ENCODE data around the gene GOSR1.

Gene GOSR1

GRCh38 chr17:30495586-30495985 lies 18.4 kb downstream of the GOSR1 start:
- TF ChIP-seq, protein P1, sequence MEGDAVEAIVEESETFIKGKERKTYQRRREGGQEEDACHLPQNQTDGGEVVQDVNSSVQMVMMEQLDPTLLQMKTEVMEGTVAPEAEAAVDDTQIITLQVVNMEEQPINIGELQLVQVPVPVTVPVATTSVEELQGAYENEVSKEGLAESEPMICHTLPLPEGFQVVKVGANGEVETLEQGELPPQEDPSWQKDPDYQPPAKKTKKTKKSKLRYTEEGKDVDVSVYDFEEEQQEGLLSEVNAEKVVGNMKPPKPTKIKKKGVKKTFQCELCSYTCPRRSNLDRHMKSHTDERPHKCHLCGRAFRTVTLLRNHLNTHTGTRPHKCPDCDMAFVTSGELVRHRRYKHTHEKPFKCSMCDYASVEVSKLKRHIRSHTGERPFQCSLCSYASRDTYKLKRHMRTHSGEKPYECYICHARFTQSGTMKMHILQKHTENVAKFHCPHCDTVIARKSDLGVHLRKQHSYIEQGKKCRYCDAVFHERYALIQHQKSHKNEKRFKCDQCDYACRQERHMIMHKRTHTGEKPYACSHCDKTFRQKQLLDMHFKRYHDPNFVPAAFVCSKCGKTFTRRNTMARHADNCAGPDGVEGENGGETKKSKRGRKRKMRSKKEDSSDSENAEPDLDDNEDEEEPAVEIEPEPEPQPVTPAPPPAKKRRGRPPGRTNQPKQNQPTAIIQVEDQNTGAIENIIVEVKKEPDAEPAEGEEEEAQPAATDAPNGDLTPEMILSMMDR (IDR thresholded peaks at IDR 0.05; ENCODE audit: extremely low read depth, insufficient read depth, missing control alignments), result no peak
- in situ Hi-C loops (cut with MboI; ENCODE audit: low pct_unique_long_range_greater_than_20kb, low sequenced_read_pairs, unreplicated experiment), result loop anchor here (25.0 kb wide), 1 partner anchor 342 kb away; the partner anchor contains the start of gene ATAD5
- DNase-seq (ENCODE audit: low spot score), result no peak

GRCh38 chr17:30503558-30503957 lies 26.4 kb downstream of the GOSR1 start:
- DNase-seq (ENCODE audit: low spot score), result no peak
- TF ChIP-seq, protein P1 (IDR thresholded peaks at IDR 0.05; ENCODE audit: extremely low read depth, insufficient read depth, missing control alignments), result no peak
- in situ Hi-C loops (cut with MboI; ENCODE audit: low pct_unique_long_range_greater_than_20kb, low sequenced_read_pairs, unreplicated experiment), result no loop called here

GRCh38 chr17:30505868-30506417 lies 28.7 kb downstream of the GOSR1 start:
- in situ Hi-C loops (cut with MboI; ENCODE audit: low pct_unique_long_range_greater_than_20kb, low sequenced_read_pairs, unreplicated experiment), result no loop called here
- TF ChIP-seq, protein P1 (IDR thresholded peaks at IDR 0.05; ENCODE audit: extremely low read depth, insufficient read depth, missing control alignments), result no peak
- no peak for DNase-seq (ENCODE audit: low spot score)

DNA sequence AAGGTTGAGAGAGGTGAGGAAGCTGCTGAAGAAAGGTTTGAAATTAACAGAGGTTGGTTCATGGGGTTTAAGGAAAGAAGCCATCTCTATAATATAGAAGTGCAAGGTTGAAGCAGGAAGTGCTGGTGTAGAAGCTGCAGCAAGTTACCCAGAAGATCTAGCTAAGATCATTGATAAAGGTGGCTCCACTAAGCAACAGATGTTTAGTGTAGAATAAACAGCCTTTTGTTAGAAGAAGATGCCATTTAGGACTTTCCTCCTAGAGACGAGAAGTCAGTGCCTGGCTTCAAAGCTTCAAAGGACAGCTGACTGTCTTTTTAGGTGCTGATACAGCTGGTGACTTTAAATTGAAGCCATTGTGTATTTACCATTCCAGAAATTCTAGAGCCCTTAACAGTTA lies 29.3 kb downstream of the GOSR1 start:
- TF ChIP-seq, protein P1 (IDR thresholded peaks at IDR 0.05; ENCODE audit: extremely low read depth, insufficient read depth, missing control alignments), result no peak
- DNase-seq (ENCODE audit: low spot score), result no peak
- in situ Hi-C loops (cut with MboI; ENCODE audit: low pct_unique_long_range_greater_than_20kb, low sequenced_read_pairs, unreplicated experiment), result no loop called here

DNA sequence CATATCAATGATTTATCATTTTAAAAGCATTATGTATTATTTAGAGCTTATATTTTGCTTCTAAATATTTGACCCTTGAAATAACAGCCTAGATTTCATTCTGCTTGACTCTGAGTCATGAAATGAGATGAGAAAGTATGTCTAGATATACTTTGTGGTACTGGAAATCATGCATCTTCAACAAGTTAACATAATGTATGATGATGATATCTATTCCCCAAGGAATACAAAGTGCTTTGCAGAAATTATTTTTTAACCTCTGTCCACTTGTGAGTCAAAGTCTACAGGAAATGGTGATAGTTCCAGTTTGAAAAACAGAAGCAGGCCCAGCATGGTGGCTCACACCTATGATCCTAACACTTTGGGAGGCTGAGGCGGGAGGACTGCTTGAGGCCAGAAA lies 36.1 kb downstream of the GOSR1 start:
- in situ Hi-C loops (cut with MboI; ENCODE audit: low pct_unique_long_range_greater_than_20kb, low sequenced_read_pairs, unreplicated experiment), result no loop called here
- no peak for DNase-seq (ENCODE audit: low spot score)
- TF ChIP-seq, protein P1 (IDR thresholded peaks at IDR 0.05; ENCODE audit: extremely low read depth, insufficient read depth, missing control alignments), result no peak

- TF ChIP-seq, protein P1 (IDR thresholded peaks at IDR 0.05; ENCODE audit: extremely low read depth, insufficient read depth, missing control alignments), result no peak
- no peak for DNase-seq (ENCODE audit: low spot score)
- in situ Hi-C loops (cut with MboI; ENCODE audit: low pct_unique_long_range_greater_than_20kb, low sequenced_read_pairs, unreplicated experiment), result no loop called here
Observed at GRCh38 chr17:30514895-30515596, 37.8 kb downstream of the GOSR1 start.

Measured in GM13977 (cell line).